ENCODE measurements around the gene IL12RB1. TPM values are rescaled to one million over a fixed set of nuclear protein-coding genes. Genes with fewer than 3 reads are reported as not detected.
"Not testable (repeated sequence)": the region's sequence is repeated elsewhere in the genome, so short reads cannot be mapped to it uniquely, and the experiment has no call there.

The IL12RB1 gene
- total RNA-seq, 1 experiment from 2014 or later = not detected

GRCh38 chr19:18089726-18090125 is 3.0 kb upstream of the IL12RB1 start:
- DNase-seq (ENCODE audit: low spot score) = no peak

GRCh38 chr19:18089096-18089541 is 2.4 kb upstream of the IL12RB1 start:
- DNase-seq (ENCODE audit: low spot score) = not testable (repeated sequence)

- DNase-seq (ENCODE audit: low spot score) = no peak
Observed at GRCh38 chr19:18085702-18086457, 854 bp downstream of the IL12RB1 start.

- DNase-seq (ENCODE audit: low spot score) = no peak
Observed at GRCh38 chr19:18083929-18084684, 2.6 kb downstream of the IL12RB1 start.

- DNase-seq (ENCODE audit: low spot score) = peak; percentile 22
Observed at GRCh38 chr19:18074192-18074591, 12.5 kb downstream of the IL12RB1 start.

- no peak for DNase-seq (ENCODE audit: low spot score)
Observed at GRCh38 chr19:18073197-18073596, 13.5 kb downstream of the IL12RB1 start.

- DNase-seq (ENCODE audit: low spot score) = no peak
Observed at GRCh38 chr19:18072335-18072734, 14.4 kb downstream of the IL12RB1 start.

- DNase-seq (ENCODE audit: low spot score) = no peak
Observed at GRCh38 chr19:18070181-18070580, 16.6 kb downstream of the IL12RB1 start.

- DNase-seq (ENCODE audit: low spot score) = no peak
Observed at GRCh38 chr19:18069383-18069782, 17.4 kb downstream of the IL12RB1 start.

GRCh38 chr19:18068395-18068794 is 18.3 kb downstream of the IL12RB1 start:
- no peak for DNase-seq (ENCODE audit: low spot score)

GRCh38 chr19:18065173-18065495 is 21.6 kb downstream of the IL12RB1 start:
- DNase-seq (ENCODE audit: low spot score) = no peak

GRCh38 chr19:18063463-18063862 is 23.3 kb downstream of the IL12RB1 start:
- peak; percentile 41 for DNase-seq (ENCODE audit: low spot score)

- DNase-seq (ENCODE audit: low spot score) = no peak
Observed at GRCh38 chr19:18062028-18062427, 24.7 kb downstream of the IL12RB1 start.

- DNase-seq (ENCODE audit: low spot score) = no peak
Observed at GRCh38 chr19:18060472-18060871, 26.3 kb downstream of the IL12RB1 start.

GRCh38 chr19:18059902-18060301 is 26.8 kb downstream of the IL12RB1 start:
- no peak for DNase-seq (ENCODE audit: low spot score)

GRCh38 chr19:18059297-18059696 is 27.4 kb downstream of the IL12RB1 start:
- DNase-seq (ENCODE audit: low spot score) = no peak

GRCh38 chr19:18058208-18059009 is 28.3 kb downstream of the IL12RB1 start:
- peak; percentile 62 for DNase-seq (ENCODE audit: low spot score)

GRCh38 chr19:18057557-18057956 is 29.2 kb downstream of the IL12RB1 start:
- DNase-seq (ENCODE audit: low spot score) = no peak

- no peak for DNase-seq (ENCODE audit: low spot score)
Observed at GRCh38 chr19:18055967-18056366, 30.8 kb downstream of the IL12RB1 start.

- no peak for DNase-seq (ENCODE audit: low spot score)
Observed at GRCh38 chr19:18053576-18054219, 33.0 kb downstream of the IL12RB1 start.

- DNase-seq (ENCODE audit: low spot score) = no peak
Observed at GRCh38 chr19:18051887-18052286, 34.8 kb downstream of the IL12RB1 start.

GRCh38 chr19:18049385-18049784 is 37.3 kb downstream of the IL12RB1 start:
- no peak for DNase-seq (ENCODE audit: low spot score)

Data from HT-29 (cell line).